Medulla oblongata (tissue), 1 donor: ENCODE results near the gene ARMC10.
A peak's percentile ranks its signal among the peaks of the same experiment; 100 is the strongest.
"Not testable (repeated sequence)": the region's sequence is repeated elsewhere in the genome, so short reads cannot be mapped to it uniquely, and the experiment has no call there.

Experiments
- DNase-seq: peaks from one replicate; pipeline ENCODE4 v3.0.0-alpha.2; 2015; ENCODE audit errors: extremely low spot score

Gene ARMC10

GRCh38 chr7:103074519-103075336, at the start of gene ARMC10, which contains the start of gene FBXL13:
TSS of gene ARMC10 (plus strand) at chr7:103075140. CDS start at chr7:103075273, 133 bp downstream.
TSS of gene FBXL13 (minus strand) at chr7:103074796.
- peak; percentile 94 for DNase-seq

- no peak for DNase-seq
Observed at GRCh38 chr7:103025341-103025740, 49.6 kb upstream of the ARMC10 start.

- no peak for DNase-seq
Observed at GRCh38 chr7:103031024-103031423, 43.9 kb upstream of the ARMC10 start.

GRCh38 chr7:103031781-103032180, 43.2 kb upstream of the ARMC10 start:
- DNase-seq: no peak

DNA sequence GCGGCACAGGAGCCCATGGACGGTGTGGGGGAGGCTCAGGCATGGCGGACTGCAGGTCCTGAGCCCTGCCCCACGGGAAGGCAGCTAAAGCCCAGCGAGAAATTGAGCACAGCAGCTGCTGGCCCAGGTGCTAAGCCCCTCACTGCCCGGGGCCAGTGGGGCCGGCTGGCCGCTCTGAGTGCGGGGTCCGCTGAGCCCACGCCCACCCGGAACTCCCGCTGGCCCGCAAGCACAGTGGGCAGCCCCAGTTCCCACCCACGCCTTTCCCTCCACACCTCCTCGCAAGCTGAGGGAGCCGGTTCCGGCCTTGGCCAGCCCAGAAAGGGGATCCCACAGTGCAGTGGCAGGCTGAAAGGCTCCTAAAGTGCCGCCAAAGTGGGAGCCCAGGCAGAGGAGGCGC, 40.6 kb upstream of the ARMC10 start:
- DNase-seq: not testable (repeated sequence)

DNA sequence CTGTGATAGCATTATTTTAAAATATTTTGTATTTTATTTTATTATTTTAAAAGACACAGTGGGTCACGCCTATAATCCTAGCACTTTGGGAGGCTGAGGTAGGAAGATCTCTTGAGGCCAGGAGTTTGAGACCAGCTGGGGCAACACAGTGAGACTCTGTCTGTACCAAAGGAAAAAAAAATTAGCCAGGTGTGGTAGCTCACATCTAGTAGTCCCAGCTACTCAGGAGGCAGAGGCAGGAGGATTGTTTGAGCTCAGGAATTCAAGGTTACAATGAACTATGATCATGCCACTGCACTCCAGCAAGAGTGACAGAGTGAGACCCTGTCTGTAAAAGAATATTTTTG, 37.5 kb upstream of the ARMC10 start:
- DNase-seq: no peak

- not testable (repeated sequence) for DNase-seq
Observed at GRCh38 chr7:103037823-103038739, 36.9 kb upstream of the ARMC10 start.

DNA sequence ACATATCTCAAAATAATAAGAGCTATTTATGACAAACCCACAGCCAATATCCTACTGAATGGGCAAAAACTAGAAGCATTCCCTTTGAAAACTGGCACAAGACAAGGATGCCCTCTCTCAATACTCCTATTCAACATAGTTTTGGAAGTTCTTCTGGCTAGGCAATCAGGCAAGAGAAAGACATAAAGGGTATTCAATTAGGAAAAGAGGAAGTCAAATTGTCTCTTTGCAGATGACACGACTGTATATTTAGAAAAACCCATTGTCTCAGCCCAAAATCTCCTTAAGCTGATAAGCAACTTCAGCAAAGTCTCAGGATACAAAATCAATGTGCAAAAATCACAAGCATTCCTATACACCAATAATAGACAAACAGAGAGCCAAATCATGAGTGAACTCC, 33.1 kb upstream of the ARMC10 start:
- DNase-seq: not testable (repeated sequence)

DNA sequence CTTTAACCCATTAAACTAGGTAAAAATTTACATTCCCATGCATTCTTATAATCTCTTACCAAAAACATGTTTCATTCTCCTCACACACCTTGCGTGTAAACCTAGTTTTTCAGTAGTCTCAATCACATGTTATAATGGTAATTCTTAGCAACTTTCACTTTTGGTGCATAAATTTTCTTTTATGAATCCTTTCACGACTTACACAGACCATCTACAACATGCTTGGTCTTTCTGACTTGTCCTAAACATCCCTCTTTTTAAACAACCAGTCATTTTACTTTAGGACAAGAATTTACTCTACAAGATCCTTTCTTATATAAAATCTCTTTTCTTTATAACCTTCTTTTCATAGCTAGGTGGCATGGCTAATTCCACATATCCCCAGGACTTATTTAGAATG, 26.1 kb upstream of the ARMC10 start:
- DNase-seq: no peak

GRCh38 chr7:103051519-103051918, 23.4 kb upstream of the ARMC10 start:
- DNase-seq: no peak

DNA sequence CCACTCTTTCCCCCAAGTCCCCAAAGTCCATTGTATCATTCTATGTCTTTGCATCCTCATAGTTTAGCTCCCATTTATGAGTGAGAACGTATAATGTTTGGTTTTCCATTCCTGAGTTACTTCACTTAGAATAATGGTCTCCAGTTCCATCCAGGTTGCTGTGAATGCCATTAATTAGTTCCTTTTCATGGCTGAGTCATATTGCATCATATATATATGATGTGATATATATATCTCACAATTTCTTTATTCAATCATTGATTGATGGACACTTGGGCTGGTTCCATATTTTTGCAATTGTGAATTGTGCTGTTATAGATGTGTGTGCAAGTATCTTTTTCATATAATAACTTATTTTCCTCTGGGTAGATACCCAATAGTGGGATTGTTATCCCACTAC, 18.9 kb upstream of the ARMC10 start:
- DNase-seq: not testable (repeated sequence)

DNA sequence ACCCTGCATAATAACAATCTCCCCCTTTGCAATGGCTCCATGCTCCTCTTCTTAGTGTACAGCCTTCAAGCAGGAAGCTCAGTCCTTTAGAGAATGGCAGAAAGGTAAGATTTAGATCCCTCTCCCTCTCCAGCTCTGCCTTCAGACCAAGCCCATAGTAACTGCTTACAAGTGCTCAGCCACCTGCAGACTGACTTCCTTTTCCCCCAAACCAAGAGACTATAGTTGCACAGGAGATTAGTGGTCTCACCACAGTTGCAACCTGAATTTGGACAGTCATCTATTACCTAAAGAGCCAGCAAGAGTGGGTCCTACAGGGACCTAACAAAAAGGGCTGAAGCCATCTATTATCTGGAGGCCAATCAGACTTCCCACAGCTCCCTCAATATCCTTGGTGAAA, 16.8 kb upstream of the ARMC10 start:
- no peak for DNase-seq

DNA sequence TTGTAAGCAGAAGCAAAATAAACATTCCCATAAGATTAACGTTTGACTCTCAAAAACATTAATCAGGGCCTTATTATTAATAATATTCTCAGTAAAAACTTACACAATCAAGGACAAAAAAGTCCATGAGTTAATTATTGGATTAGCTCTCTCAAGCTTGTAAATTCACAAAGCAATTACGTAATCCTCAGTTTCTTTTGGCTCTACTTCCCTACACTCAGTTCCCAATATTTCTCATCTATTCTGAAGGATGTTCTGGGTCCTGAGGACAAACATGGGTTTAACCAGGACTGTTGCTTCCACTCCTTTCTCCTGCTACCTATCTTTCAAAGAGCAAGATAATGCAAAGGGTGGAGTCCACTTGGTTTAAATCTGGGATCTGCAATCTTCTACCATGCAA, 15.5 kb upstream of the ARMC10 start:
- no peak for DNase-seq

GRCh38 chr7:103063895-103064294, 11.0 kb upstream of the ARMC10 start:
- DNase-seq: no peak

- no peak for DNase-seq
Observed at GRCh38 chr7:103065667-103066066, 9.3 kb upstream of the ARMC10 start.

DNA sequence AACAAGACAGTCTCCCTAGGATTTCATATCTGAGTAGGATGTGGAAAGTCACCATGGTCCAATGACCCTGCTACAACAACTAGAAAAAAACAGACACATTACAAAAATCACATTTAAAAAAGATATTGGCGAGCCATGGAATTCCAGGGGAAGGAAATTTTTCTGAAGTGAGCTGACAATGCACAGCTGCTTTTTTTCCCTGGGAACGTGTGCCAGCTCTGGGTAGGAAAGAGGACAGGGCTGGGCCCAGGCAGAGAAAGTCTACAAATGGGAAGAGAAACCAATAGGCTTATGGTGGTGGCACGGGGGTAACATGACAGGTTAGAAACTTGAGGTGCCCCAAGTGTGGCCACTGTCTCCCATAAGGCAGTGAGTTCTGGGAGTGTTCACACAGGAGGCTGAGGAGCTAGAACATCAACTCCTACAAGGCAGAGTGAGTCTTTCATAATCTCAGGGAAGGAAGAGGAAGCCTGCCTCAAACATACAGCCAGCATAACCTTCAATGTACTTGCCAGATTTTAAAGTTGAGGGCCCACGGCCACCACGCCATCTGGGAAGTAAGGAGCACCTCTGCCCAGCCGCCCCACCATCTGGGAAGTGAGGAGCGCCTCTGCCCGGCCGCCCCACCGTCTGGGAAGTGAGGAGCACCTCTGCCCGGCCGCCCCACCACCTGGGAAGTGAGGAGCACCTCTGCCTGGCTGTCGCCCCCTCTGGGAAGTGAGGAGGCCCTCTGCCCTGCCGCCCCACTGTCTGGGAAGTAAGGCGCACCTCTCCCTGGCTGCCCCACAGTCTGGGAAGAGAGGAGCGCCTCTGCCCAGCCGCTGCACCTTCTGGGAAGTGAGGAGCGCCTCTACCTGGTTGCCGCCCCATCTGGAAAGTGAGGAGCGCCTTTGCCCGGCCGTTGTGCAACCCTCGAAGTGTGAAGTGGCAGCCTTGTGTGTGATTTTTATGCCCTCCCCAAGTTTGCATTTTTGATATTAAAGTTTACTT, 6.2 kb upstream of the ARMC10 start:
- no peak for DNase-seq

DNA sequence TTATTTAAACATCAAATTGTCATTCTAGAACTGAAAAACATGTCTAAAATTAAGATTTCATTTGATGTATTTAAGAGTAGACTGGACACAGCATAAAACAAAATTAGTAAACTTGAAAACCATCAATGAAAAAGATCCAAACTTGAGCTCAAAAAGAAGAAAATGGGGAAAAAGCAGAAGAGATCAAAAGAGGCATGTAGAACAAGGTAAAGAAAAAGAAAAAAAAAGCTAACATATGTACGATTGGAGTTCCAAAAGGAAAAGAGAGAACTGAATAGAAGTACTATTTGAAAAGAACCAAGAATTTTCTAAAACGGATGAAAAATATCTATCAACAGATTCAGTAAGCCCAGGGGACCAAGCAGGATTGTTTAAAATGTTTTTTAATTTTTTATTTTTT, 3.9 kb upstream of the ARMC10 start:
- no peak for DNase-seq

- DNase-seq: no peak
Observed at GRCh38 chr7:103073989-103074518, 886 bp upstream of the ARMC10 start.

- DNase-seq: peak; percentile 29
Observed at GRCh38 chr7:103075337-103075918, 488 bp downstream of the ARMC10 start.

- DNase-seq: no peak
Observed at GRCh38 chr7:103076764-103077163, 1.8 kb downstream of the ARMC10 start.

DNA sequence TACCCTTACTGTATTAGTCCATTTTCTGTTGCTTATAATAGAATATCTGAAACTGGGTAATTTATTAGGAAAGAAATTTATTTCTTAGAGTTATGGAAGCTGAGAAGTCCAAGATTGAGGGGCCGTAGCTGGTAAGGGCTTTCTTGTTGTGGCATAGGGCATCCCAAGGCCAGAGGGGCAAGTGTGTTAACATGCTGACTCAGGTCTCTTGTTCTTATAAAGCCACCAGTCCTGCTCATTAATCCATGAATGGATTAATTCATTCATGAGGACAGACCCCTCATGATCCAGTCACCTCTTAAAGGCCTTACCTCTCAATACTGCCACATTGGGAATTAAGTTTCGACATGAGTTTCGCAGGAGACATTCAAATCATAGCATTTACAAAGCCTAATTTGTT, 2.4 kb downstream of the ARMC10 start:
- no peak for DNase-seq
